ENCODE results near the gene ITGB4.
"Not testable (repeated sequence)": the region's sequence is repeated elsewhere in the genome, so short reads cannot be mapped to it uniquely, and the experiment has no call there.

Gene ITGB4

GRCh38 chr17:75771334-75772281 is 50.3 kb downstream of the ITGB4 start:
- DNase-seq (ENCODE audit: low read depth), result no peak

DNA sequence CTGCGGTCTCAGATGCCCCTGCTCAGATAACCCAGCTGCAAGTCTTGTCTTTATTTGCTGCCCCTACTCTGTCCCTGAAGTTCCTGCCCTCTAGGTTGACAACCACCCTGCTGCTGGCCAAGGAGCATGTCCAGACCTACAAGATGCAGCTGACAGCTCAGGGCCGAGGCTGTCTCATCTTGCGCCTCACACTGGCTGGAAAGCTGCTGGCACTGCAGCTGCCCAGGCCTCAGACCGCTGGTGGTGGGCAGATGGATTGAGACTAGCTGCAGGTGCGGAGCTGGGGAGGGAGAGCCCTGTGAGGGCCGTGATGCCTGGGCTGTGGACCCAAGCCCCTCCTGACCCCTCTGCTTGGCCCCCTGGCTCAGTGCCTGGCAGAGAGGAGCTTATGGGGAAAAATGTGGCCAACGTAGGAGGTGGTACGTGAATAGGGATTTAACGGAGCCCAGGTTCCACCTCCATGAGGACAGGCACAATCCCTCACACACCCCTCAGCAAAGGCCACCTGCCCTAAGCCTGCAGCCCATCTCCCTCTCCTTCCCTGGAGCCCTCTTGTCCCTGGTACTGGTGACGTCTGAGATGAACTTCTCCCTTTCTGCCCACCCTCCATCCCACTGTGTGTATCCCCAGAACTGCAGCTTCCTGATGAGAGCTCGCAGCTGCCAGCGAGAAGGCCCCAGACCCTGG is 52.0 kb downstream of the ITGB4 start:
- DNase-seq (ENCODE audit: low read depth), result no peak

- DNase-seq (ENCODE audit: low read depth), result no peak
Measured at GRCh38 chr17:75773808-75774470, 52.7 kb downstream of the ITGB4 start.

DNA sequence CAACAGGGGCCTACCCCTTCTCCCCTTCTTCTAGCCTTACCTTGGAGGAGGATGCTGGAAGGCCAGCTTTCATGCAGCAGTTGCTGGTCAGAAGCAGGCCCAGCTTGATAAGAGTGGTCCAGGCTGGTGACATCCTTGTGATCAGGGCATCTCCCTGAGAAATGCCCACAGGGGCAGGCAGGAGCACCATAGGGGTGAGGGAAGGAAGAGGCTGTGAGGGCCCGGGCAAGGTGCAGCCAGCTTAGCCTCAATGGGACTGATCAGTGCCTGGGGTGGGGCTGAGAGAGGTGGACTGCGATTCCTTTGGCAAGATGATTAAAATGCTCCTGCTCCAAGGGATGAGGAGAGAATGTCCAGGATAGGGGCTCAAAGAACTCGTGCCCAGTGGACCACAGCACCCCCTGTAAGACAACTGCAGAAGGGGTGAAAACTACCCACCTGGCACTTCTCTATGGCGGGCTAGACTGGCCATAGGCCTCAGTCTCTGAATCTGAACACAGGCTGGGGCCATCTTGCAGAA is 53.3 kb downstream of the ITGB4 start:
- DNase-seq (ENCODE audit: low read depth), result no peak

DNA sequence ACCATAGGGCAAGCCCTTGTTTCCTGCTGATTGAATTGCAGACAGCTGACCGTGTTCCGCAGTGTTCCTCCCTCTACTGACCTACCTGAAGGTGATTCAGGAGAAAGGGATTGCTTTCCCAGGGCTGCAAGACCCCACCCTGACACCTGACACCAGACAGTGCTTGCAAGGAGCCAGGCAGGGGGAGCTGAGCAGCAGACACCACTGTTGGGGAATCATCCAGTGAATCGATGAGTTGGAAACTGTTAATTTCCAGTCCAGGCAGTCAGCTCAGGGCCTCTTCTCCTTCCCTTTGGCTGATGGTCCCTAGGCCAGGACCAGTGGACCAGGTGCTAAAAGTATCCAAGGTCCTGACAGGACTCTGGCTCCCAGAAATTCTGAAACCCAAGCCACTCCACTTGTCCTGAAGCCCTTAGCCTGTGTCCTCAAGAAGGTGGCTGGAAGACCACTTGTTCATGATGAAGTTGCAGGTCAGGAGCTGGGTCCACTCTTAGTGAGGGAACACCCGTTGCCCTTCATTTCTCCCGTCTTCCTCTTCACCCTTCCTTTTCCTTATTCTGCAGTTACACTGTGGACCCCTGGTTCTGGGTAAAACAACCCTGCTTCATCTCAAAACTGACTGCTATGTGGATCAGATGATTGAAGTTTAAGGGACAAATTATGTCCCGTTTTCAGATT is 53.9 kb downstream of the ITGB4 start:
- DNase-seq (ENCODE audit: low read depth), result no peak

DNA sequence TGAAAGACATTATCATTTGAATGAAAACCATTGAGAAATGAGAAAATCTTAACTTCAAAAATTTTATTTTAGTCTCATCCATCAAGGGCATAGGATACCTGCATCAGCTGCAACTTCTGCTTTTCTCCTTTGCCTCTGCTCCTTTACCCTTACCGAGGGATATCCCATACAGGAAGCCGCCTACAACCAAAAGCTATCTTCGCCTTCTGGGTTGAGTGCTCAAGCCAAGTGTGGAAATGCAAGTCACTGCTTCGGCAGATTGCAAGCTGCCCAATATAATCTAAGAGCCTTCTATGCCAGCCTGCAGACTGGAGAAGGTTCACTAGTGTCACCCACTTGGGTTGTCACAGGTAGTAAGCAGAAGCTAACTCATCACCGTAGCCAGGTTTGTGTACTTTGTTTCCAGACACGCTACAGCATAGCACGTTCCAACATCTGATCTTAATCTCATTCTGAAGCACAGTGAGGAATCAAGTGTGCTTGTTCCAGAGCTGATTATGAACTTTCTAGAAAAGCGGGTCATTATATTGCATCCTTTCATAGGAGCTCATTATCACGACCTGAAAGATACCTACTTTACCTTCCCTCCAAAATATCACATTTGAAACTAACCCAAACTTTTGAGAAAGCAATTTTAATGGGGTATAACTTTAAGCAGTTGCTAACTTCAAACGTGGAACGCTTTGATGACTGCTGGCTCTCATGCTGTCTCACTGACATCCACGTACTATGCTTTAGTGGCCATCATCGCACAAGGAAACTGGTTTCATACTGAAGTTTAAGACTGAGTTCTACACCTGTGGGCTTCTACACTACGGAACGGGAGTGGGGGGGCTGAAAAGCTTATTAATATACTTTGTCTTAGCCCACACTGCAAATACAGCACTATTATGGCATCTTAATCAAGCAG is 55.4 kb downstream of the ITGB4 start:
- DNase-seq (ENCODE audit: low read depth), result no peak

DNA sequence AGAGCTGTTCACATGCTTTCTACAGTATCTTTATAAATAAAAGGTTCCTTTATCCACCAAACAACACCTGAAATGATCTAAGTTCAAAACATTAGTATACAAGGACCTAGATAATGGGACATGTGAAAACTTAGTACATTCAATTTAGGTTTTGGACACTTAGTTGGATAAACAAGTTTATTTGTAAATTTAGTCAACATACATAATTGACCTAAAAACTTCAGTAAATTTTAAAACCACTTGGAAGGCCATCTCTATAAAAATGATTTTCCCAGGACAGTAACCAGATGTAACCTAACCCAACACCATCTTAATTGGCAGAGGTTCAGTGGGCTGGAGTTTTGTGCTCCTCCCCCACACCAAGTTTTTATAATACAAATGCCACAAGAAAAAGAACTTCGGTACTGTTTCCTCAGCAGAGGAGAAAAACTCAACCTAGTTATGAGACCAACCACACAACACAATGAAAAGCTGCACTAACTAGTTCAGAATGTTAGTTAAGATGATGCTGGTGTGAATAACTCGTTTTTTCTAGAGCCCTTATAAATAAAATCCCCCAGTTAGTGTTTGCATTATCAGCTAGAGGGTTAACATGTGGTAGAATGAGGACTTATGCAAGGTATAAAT is 56.1 kb downstream of the ITGB4 start:
- no peak for DNase-seq (ENCODE audit: low read depth)

- not testable (repeated sequence) for DNase-seq (ENCODE audit: low read depth)
Measured at GRCh38 chr17:75778066-75778860, 57.0 kb downstream of the ITGB4 start.

DNA sequence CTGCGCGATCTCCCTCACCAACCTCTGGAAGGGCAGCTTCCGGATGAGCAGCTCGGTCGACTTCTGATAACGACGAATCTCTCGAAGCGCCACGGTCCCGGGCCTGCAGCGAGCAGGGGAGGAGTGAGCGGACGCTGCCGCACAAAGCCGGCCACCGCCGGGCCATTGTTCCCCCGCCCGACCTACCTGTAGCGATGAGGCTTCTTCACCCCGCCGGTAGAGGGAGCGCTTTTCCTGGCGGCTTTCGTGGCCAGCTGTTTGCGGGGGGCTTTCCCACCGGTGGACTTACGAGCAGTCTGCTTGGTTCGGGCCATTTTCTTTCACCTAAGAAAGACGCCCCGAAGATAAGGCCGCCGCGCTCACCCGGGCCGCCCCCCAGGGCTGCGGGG is 57.6 kb downstream of the ITGB4 start:
- peak; percentile 52 for DNase-seq (ENCODE audit: low read depth)

GRCh38 chr17:75779250-75779986 is 58.2 kb downstream of the ITGB4 start:
- DNase-seq (ENCODE audit: low read depth), result peak; percentile 82

- no peak for DNase-seq (ENCODE audit: low read depth)
Measured at GRCh38 chr17:75779987-75780889, 59.0 kb downstream of the ITGB4 start.

- no peak for DNase-seq (ENCODE audit: low read depth)
Measured at GRCh38 chr17:75783069-75783783, 62.0 kb downstream of the ITGB4 start.

- DNase-seq (ENCODE audit: low read depth), result no peak
Measured at GRCh38 chr17:75783803-75784472, 62.7 kb downstream of the ITGB4 start.

- peak; percentile 95 for DNase-seq (ENCODE audit: low read depth)
Measured at GRCh38 chr17:75784473-75785015, 63.3 kb downstream of the ITGB4 start, which contains the start of gene UNK. Gene UNK, plus strand, starts transcription at chr17:75784806. Its CDS starts 75 bp downstream, at chr17:75784881.

- peak; percentile 70 for DNase-seq (ENCODE audit: low read depth)
Measured at GRCh38 chr17:75785016-75785890, 64.0 kb downstream of the ITGB4 start.
